K562 (cell line): Measurements from ENCODE around the gene PHF21A. TPM values are rescaled to one million over a fixed set of nuclear protein-coding genes. Genes with fewer than 3 reads are reported as not detected.
"Not testable (repeated sequence)": the region's sequence is repeated elsewhere in the genome, so short reads cannot be mapped to it uniquely, and the experiment has no call there.

Experiments
- ATAC-seq: fragments of 200-7000 bp; cut with Tn5 transposase; 3 replicates; pipeline ENCODE4 v1.9.1; 2020; ENCODE audit warnings: moderate library complexity
- BruUV-seq: library from RNA; stranded (reverse); fragments of 400-500 nt; replicated peaks from 2 replicates; lab custom pipeline; 2021; lab: Mats Ljungman, UMichigan
- CTCF ChIA-PET: fragments of 300-600 bp; formaldehyde crosslinking; extraction: SDS; loops from one replicate; lab custom pipeline; 2021; ENCODE audit warnings: low intra/inter-chr PET ratio; lab: Yijun Ruan, JAX
- POLR2A ChIA-PET: fragments of 300-600, 350-650 bp; sonication (Branson Sonifier 250); formaldehyde crosslinking; extraction: SDS; loops from one replicate; lab custom pipeline; 2021; ENCODE audit warnings: antibody characterized with exemption, inconsistent platforms; lab: Yijun Ruan, JAX
- DNase-seq, 4 experiments: peaks; one replicate each; pipeline versions ENCODE4 v3.0.0 to v3.0.0-alpha.2; 2011 to 2018; ENCODE audit warnings: low spot score in 3 of 4, mixed read lengths in 3 of 4; ENCODE audit errors: extremely low read depth in 1 of 4
- FAIRE-seq: peaks from 2 replicates; lab custom pipeline; 2011; peaks lifted over from hg19 to GRCh38; lab: Jason Lieb, UNC
- H2AFZ ChIP-seq: 2 replicates; pipeline ENCODE4 v1.6.0; 2011; ENCODE audit warnings: low read depth, low read length, control low read depth, inconsistent platforms
- H3K27ac ChIP-seq: fragments of 200-600 bp; 3 replicates; pipeline ENCODE4 v1.8.0; 2011; ENCODE audit warnings: low read depth, mild to moderate bottlenecking, control low read depth, inconsistent platforms, low read length, moderate library complexity, mixed read lengths; ENCODE audit errors: extremely low read depth
- H3K27me3 ChIP-seq, 2 experiments: fragments of 300-600 bp in 1 of 2; 2 replicates in 1 of 2; 3 replicates in 1 of 2; pipeline versions ENCODE4 v1.6.0 to v1.8.0; 2011; ENCODE audit warnings: inconsistent platforms in 2 of 2, low read length in 2 of 2, mild to moderate bottlenecking in 1 of 2, mixed read lengths in 1 of 2, moderate library complexity in 1 of 2; ENCODE audit not compliant: control insufficient read depth in 2 of 2, insufficient read depth in 2 of 2
- H3K36me3 ChIP-seq: fragments of 300-600 bp; 3 replicates; pipeline ENCODE4 v1.8.0; 2011; ENCODE audit warnings: mild to moderate bottlenecking, low read length, inconsistent platforms; ENCODE audit not compliant: control insufficient read depth, insufficient read depth
- H3K4me1 ChIP-seq, 2 experiments: fragments of 200-600 bp in 1 of 2; replicated peaks in 1 of 2; 2 replicates in 1 of 2; 3 replicates in 1 of 2; pipeline versions ENCODE4 v1.5.1 to v1.8.0; 2011; ENCODE audit warnings: inconsistent platforms in 2 of 2, low read length in 2 of 2, mild to moderate bottlenecking in 1 of 2, mixed read lengths in 1 of 2, moderate library complexity in 1 of 2; ENCODE audit not compliant: control insufficient read depth in 2 of 2, insufficient read depth in 2 of 2
- H3K4me2 ChIP-seq: 2 replicates; pipeline ENCODE4 v1.6.1; 2011; ENCODE audit warnings: low read length, control low read depth, inconsistent platforms, mixed read lengths; ENCODE audit not compliant: insufficient read depth
- H3K4me3 ChIP-seq: fragments of 200-600 bp; sonication (generic), shearing (Covaris generic); 2 replicates; pipeline ENCODE4 v1.5.1; 2016; ENCODE audit warnings: control low read depth, inconsistent platforms
- H3K79me2 ChIP-seq: fragments of 200-600 bp; 3 replicates; pipeline ENCODE4 v1.8.0; 2011; ENCODE audit warnings: low read length, inconsistent platforms; ENCODE audit not compliant: control insufficient read depth, insufficient read depth
- H3K9ac ChIP-seq, 2 experiments: 2 replicates each; pipeline versions ENCODE4 v1.6.0 to v1.6.1; 2011; ENCODE audit warnings: low read depth in 2 of 2, low read length in 2 of 2, control low read depth in 1 of 2, inconsistent platforms in 1 of 2, mild to moderate bottlenecking in 1 of 2, mixed read lengths in 1 of 2; ENCODE audit not compliant: insufficient read depth in 1 of 2
- H3K9me1 ChIP-seq: one replicate; pipeline ENCODE4 v1.6.0; 2011; ENCODE audit warnings: inconsistent platforms, mild to moderate bottlenecking, low read length, moderate library complexity; ENCODE audit not compliant: control insufficient read depth, insufficient read depth
- H3K9me3 ChIP-seq: replicated peaks from 2 replicates; pipeline ENCODE4 v1.5.1; 2011; ENCODE audit warnings: low read depth, low read length, inconsistent platforms; ENCODE audit not compliant: control insufficient read depth, insufficient read depth
- H4K20me1 ChIP-seq: replicated peaks from 2 replicates; pipeline ENCODE4 v1.6.1; 2011; ENCODE audit warnings: low read length, inconsistent platforms, mixed read lengths; ENCODE audit not compliant: control insufficient read depth, insufficient read depth
- ARHGAP35 ChIP-seq: fragments of 450-650 bp; IDR thresholded peaks from 2 replicates; pipeline ENCODE4 v1.6.1; 2018; ENCODE audit not compliant: partially characterized antibody
- HMG20A ChIP-seq: fragments of 450-650 bp; formaldehyde crosslinking; conservative IDR thresholded peaks from 2 replicates; pipeline ENCODE4 v1.4.0; 2020; ENCODE audit warnings: mild to moderate bottlenecking, mixed read lengths
- NFRKB ChIP-seq: fragments of 450-650 bp; IDR thresholded peaks from 2 replicates; pipeline ENCODE4 v1.6.1; 2016; ENCODE audit warnings: low read depth
- POLR2G ChIP-seq: fragments of 200-400 bp; formaldehyde crosslinking; IDR thresholded peaks from 2 replicates; pipeline ENCODE4 v1.6.1; 2017; ENCODE audit warnings: low read depth, mild to moderate bottlenecking, antibody characterized with exemption, low read length, moderate library complexity
- WGBS: fragments of 100-300 bp; shearing (Covaris generic); methylation state at CpG from one replicate; pipeline ENCODE4 v1.1.6; 2016; ENCODE audit warnings: low coverage, mixed read lengths; ENCODE audit not compliant: insufficient coverage; ENCODE audit errors: missing lambda C conversion rate; 5-methylcytosine and 5-hydroxymethylcytosine counted together
- in situ Hi-C: fragments of 300-500 bp; cut with MboI; formaldehyde crosslinking; loops from 4 replicates; pipeline ENCODE4 v1.15.0; 2018; ENCODE audit warnings: inconsistent platforms, mixed read lengths
- intact Hi-C: fragments of 100-400 bp; cut with micrococcal nuclease; formaldehyde crosslinking; loops from 2 replicates; pipeline ENCODE4 v1.14.2; 2022
- polyA plus RNA-seq, 8 experiments: library from polyadenylated mRNA; depleted of rRNA in 4 of 8; stranded (reverse) in 5 of 8; unstranded in 3 of 8; fragments of >200 nt; fragmentation: Nextera tagmentation in 2 of 8; fragmentation: Illumina TruSeq in 1 of 8; extraction: Ambion mirVana in 2 of 8; extraction: Trizol in 1 of 8; gene quantifications; 2 replicates each; pipeline versions ENCODE4 v1.2.1 to v1.2.3, GENCODE V29; 2011 to 2014; ENCODE audit warnings: inconsistent platforms in 1 of 8, missing spikeins in 1 of 8
- total RNA-seq, 7 experiments: library from RNA; depleted of rRNA in 6 of 7; stranded (reverse); fragments of >200 nt in 6 of 7; fragmentation: Illumina TruSeq in 2 of 7; extraction: Trizol in 2 of 7; gene quantifications; 2 replicates each; pipeline versions ENCODE4 v1.2.1 to v1.2.3, GENCODE V29; 2011 to 2021; ENCODE audit warnings: low replicate concordance in 1 of 7

Gene PHF21A
- total and polyA plus RNA-seq, 9 of the 15 experiments (the other 6 are each of a cell fraction or from before 2014, with no cell fraction given), result 1.5 to 32.4 (median 10.7) TPM

- ATAC-seq, in situ Hi-C loops: not testable (repeated sequence)
- peaks cover 8 to 77% of the 10 kb centered on the region in 2 experiments; a peak in 4 of 5 replicates for H3K4me1 ChIP-seq
Observed at GRCh38 chr11:45905576-45905975, 215.7 kb downstream of the PHF21A start.

GRCh38 chr11:45905095-45905494, 216.2 kb downstream of the PHF21A start:
- H3K9me1 ChIP-seq, result peaks cover 6% of the 10 kb centered on the region
- H3K27ac ChIP-seq, result no peak overlapping the region
- ChIA-PET POLR2A (no interaction called here), CTCF (no interaction called here)
- no peak overlapping the region for H3K4me3 ChIP-seq
- H3K36me3 ChIP-seq, result peaks cover 8% of the 10 kb centered on the region; the same call in 1 of the 3 replicates
- no TSS peak for BruUV-seq
- no peak for TF ChIP-seq HMG20A (CRISPR knock-in tag)
- TF ChIP-seq ARHGAP35, result no peak
- no peak for TF ChIP-seq NFRKB
- TF ChIP-seq POLR2G, result peak; percentile 51; the same call in 1 of the 2 replicates
- FAIRE-seq (no peak), DNase-seq (no peak), ATAC-seq (no peak)
- H3K79me2 ChIP-seq, result no peaks in the 10 kb centered on the region
- peaks cover 8 to 79% of the 10 kb centered on the region in 2 experiments; a peak in 4 of 5 replicates for H3K4me1 ChIP-seq
- H4K20me1 ChIP-seq, result 0 out of 2 replicates have a peak, but pooled peaks cover 3% of the 10 kb centered on the region
- no peaks in the 10 kb centered on the region for H3K27me3 ChIP-seq
- in situ Hi-C loops, result no loop called here
- H3K9ac ChIP-seq, result peak overlapping the region in 1 of 2 experiments; percentile 73; a peak in 2 of 4 replicates
- intact Hi-C loops, result no loop called here
- no peak overlapping the region for H3K4me2 ChIP-seq
- WGBS, result 89% methylated on average over 15 of the region's 19 CpGs
- H2AFZ ChIP-seq, result no peak overlapping the region
- H3K9me3 ChIP-seq, result no peaks in the 10 kb centered on the region

More at GRCh38 chr11:45905576-45905975, 215.7 kb downstream of the PHF21A start:
- H3K36me3 ChIP-seq, intact Hi-C loops, H3K79me2 ChIP-seq, BruUV-seq, FAIRE-seq, CTCF ChIA-PET, H3K27me3 ChIP-seq, H3K27ac ChIP-seq, H3K9me3 ChIP-seq, H3K4me3 ChIP-seq, H3K4me2 ChIP-seq, H2AFZ ChIP-seq, H4K20me1 ChIP-seq, DNase-seq, H3K9me1 ChIP-seq: not testable (repeated sequence)
- peak overlapping the region in 1 of 2 experiments; percentile 73; a peak in 1 of 4 replicates for H3K9ac ChIP-seq
- 85% methylated on average over 6 of the region's 6 CpGs for WGBS
- POLR2A ChIA-PET, result interaction anchor here (0.6 kb wide), 1 partner anchor 24 kb away, joined by 3 read pairs; no protein-coding TSS in a partner anchor
